ENCODE measurements around the gene SYNRG.
A peak's percentile ranks its signal among the peaks of the same experiment; 100 is the strongest.
"Not testable (repeated sequence)": the region's sequence is repeated elsewhere in the genome, so short reads cannot be mapped to it uniquely, and the experiment has no call there.

Gene SYNRG

GRCh38 chr17:37532756-37533155 lies 76.5 kb downstream of the SYNRG start:
- DNase-seq, result no peak

GRCh38 chr17:37530420-37530819 lies 78.8 kb downstream of the SYNRG start:
- DNase-seq, result no peak

- no peak for DNase-seq
These were observed 81.9 kb downstream of the SYNRG start for GRCh38 chr17:37527249-37527851.

GRCh38 chr17:37523715-37524219 lies 85.5 kb downstream of the SYNRG start:
- DNase-seq, result no peak

GRCh38 chr17:37521821-37522220 lies 87.4 kb downstream of the SYNRG start:
- no peak for DNase-seq

GRCh38 chr17:37520174-37520573 lies 89.0 kb downstream of the SYNRG start:
- DNase-seq, result no peak

GRCh38 chr17:37519251-37519985 lies 89.8 kb downstream of the SYNRG start:
- DNase-seq, result no peak

GRCh38 chr17:37518826-37519225 lies 90.4 kb downstream of the SYNRG start:
- DNase-seq, result no peak

GRCh38 chr17:37517881-37518280 lies 91.3 kb downstream of the SYNRG start:
- DNase-seq, result no peak

- no peak for DNase-seq
These were observed 93.1 kb downstream of the SYNRG start for GRCh38 chr17:37516127-37516571.

- no peak for DNase-seq
These were observed 95.5 kb downstream of the SYNRG start for GRCh38 chr17:37513711-37514110.

GRCh38 chr17:37512442-37513068 lies 96.7 kb downstream of the SYNRG start:
- no peak for DNase-seq

- DNase-seq, result not testable (repeated sequence)
These were observed 97.6 kb downstream of the SYNRG start for GRCh38 chr17:37511642-37512041.

GRCh38 chr17:37510056-37510455 lies 99.2 kb downstream of the SYNRG start:
- no peak for DNase-seq

GRCh38 chr17:37507111-37507510 lies 102.1 kb downstream of the SYNRG start:
- no peak for DNase-seq

GRCh38 chr17:37506678-37507077 lies 102.5 kb downstream of the SYNRG start:
- peak; percentile 38 for DNase-seq

- no peak for DNase-seq
These were observed 103.9 kb downstream of the SYNRG start for GRCh38 chr17:37505333-37505732.

GRCh38 chr17:37503148-37503547 lies 106.1 kb downstream of the SYNRG start:
- DNase-seq, result no peak

GRCh38 chr17:37502009-37502936 lies 106.9 kb downstream of the SYNRG start:
- no peak for DNase-seq

- no peak for DNase-seq
These were observed 108.8 kb downstream of the SYNRG start for GRCh38 chr17:37500378-37500777.

- DNase-seq, result no peak
These were observed 114.2 kb downstream of the SYNRG start for GRCh38 chr17:37494971-37495370.

- no peak for DNase-seq
These were observed 114.8 kb downstream of the SYNRG start for GRCh38 chr17:37494401-37494831.

All from stimulated activated CD8-positive, alpha-beta memory T cell treated with anti-CD3 and anti-CD28 coated beads, Interleukin-4, amount 100 ng/mL, for 48 hours (primary cell).